GM18520 (cell line): ENCODE results near the gene FGD3.
"Not testable (repeated sequence)": the region's sequence is repeated elsewhere in the genome, so short reads cannot be mapped to it uniquely, and the experiment has no call there.

ENCODE experiments used
- ATAC-seq: cut with Tn5 transposase; IDR thresholded peaks from one replicate; pipeline ENCODE4 v1.9.1; 2021; ENCODE audit not compliant: unreplicated experiment

Gene FGD3

DNA sequence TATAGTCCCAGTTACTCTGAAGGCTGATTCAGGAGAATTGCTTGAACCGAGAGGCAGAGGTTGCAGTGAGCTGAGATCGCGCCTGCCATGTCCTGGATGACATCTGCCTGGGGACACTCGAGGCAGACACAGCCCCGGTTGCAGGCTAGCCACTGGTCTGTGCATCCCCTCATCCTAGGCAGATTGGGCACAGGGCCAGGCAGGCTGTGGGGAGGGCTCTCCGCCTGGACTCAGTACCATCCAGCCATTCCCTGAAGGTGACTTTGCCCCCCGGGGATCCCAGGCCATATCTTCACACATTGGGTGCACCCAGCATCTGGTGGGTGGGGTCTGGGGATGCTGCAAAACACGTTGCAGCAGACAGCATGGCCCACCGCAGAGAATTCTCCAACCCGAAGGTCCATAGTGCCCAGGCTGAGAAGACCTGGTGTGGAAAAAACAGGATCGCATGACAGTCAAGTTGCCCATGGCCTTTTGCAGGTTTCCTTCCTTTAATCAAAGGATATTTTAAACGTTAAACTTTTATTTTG lies 60.3 kb downstream of the FGD3 start:
- ATAC-seq, result no peak

DNA sequence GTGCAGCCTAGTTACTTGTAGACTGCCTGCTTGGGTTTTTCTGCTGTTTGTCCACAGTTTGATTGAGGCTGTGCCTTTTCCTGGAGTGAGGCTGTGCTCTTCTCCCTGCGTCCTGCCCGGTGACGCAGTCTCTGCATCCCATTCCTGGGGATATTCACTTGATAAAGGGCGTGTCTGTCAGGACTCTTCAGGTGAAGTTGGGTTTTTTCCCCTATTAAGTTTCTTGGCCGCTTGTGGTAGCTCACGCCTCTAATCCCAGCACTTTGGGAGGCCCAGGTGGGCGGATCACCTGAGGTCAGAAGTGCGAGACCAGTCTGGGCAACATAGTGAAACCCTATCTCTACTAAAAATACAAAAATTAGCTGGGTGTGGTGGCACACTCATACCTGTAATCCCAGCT lies 61.1 kb downstream of the FGD3 start:
- no peak for ATAC-seq

DNA sequence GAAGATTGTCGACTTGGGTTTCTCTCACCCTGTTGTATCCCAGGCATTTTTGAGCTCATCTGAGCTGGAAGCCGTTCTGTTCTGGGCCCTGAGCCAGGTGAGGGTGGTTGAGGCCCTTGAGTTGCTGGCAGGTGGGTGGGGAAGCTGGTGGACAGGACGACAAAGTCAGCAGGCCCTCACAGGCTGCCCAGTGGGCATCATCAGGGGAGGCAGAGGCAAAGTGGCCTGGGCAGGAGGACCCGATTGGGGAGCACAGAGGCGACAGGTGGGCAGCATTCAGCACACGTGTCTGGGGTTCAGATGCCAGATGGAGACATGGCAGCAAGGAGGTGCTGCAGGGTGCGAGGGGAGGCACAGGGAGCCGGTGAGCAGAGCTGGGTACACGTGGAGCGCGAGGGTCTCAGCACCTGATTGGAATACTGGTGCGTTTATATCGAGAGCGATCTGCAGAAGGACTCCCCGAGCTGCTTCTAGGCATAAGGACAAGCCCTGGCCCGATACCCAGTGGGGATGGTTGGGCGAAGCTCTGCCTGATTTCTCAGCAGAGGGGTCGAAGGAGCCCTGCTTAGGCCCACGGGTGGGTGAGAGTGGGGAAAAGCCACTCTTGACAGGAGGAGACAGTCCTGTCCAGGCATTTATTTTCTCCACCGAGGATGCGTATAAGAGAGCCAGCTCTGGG lies 62.2 kb downstream of the FGD3 start:
- ATAC-seq, result no peak

DNA sequence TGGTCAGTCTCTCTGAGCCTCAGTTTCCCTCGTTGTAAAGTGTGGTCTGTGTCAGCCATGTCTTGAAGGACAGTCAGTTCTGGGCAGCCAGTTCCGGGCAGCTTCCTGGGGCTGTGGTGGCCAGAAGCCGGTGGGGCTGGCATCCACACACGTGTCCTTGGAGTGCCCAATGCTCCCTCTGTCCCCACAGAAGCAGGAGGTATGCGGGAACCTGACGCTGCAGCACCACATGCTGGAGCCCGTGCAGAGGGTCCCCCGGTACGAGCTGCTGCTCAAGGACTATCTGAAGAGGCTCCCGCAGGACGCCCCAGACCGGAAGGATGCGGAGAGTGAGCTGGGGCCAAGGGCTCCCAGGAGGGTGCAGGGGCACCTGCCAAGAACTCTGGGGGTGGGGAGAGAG lies 62.7 kb downstream of the FGD3 start:
- no peak for ATAC-seq

DNA sequence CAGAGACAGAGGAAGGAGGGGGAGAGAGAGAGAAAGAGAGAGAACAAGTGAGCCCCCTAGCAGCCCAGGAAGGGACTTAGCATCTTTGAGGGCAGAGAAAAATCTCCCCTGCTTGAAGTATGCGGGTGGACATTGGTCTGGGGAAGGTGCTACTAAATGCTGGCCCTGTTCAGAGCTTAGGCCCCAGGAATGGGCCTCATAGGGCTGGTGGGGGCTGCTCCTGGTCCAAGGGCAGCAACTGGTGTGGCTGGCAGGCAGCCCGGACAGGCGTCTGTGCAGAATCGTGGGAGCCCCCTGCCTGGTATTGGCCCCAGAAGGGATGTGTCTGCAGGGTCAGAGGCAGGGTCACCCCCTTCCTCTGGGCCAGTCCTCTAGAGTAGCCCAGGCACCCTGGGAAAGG lies 63.4 kb downstream of the FGD3 start:
- no peak for ATAC-seq

DNA sequence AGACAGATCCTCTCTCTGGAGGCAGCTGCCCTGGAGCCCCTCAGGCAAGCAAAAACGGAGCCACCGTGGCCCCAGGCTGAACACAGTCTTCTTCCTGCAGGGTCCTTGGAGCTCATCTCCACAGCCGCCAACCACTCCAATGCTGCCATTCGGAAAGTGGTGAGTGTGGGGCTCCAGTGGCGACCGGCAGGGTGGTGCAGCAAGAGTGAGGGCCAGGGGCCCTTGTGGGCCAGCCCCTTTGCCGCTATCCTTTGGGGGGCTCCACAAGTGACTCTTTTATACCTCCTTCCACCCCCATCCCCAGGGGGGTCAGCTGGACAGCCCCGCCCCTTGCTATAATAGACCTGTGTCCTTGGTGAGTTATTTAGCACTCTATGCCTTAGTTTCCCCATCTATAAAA lies 63.8 kb downstream of the FGD3 start:
- ATAC-seq, result no peak

DNA sequence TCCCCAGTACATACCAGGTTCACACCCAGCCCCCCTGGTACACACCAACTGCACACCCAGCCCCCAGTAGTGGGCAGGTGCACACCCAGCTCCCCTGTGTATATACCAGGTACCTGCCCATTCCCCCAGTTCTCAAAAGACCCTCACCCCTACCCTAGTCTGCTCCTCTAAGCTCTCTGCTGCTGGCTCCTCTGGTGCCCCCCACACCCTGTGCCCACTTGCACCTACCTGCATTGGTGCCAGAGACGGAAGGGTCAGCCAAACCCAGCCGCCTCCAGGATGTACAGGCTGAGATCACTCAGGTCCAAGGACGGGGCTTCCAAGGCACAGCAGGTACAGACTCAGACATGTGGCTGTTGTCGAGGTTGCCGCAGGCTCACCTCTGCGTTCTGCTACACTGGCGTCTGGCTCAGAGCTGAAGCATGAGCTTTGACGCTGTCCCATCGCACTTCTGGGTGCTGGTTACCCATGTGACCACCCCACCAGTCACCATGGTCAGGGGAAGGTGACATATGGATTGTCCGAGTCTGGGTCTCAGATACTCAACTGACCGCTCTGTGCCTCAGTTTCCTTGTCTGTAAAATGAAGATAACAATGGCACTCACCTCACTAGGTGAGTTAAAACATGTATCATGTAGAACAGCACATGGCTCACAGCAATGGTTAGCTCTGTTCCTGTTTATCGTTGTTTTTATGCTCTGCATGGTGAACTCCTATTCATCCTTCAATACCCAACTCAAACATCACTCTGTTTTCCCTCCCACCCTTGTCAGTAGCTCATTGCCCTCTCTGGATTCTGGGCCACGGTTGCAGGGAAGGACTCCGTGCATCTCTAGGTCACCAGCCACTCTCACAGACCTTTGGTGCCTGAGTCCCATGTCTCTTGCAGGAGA lies 65.9 kb downstream of the FGD3 start:
- no peak for ATAC-seq

DNA sequence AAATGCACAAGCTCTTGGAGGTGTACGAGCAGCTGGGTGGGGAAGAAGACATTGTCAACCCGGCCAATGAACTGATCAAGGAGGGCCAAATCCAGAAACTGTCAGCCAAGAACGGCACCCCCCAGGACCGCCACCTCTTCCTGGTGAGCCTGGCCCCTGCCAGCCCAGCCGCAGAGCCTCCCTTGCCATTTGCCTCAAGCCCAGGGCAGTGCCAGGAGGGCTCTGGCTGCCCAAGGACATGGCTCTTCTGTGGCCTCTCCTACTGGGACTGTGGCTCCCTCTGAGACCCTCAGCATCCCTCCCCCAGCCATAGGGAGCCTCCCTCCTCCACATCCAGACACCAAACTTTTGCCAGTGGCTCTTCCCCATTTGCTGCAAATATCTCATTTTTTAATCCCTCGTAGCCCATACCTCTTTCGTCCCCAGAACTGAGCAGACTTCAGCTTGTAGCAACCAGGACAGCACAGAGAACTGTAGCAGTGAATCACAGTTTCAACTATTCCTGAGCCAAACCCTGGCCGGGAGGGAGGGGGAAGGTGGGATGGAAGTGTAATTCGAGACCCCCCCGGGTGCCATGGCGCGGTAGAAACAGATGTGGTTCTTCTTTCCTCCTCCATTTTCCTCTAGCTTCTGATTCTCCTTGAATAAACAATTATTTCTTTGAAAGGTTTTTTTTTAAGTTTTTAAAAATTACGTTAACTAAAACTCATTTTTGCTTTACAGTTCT lies 66.7 kb downstream of the FGD3 start:
- no peak for ATAC-seq

DNA sequence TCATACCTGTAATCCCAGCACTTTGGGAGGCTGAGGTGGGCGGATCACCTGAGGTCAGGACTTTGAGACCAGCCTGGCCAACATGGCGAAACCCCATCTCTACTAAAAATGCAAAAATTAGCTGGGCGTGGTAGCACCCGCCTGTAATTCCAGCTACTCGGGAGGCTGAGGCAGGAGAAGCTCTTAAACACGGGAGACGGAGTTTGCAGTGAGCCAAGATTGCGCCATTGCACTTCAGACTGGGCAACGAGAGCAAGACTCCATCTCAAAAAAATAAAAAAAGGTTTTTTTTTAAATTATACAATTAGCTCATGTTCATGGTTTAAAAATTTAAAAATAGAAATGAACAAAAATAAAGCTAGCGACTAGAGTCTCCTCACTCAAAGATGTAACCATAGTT lies 67.9 kb downstream of the FGD3 start:
- not testable (repeated sequence) for ATAC-seq

DNA sequence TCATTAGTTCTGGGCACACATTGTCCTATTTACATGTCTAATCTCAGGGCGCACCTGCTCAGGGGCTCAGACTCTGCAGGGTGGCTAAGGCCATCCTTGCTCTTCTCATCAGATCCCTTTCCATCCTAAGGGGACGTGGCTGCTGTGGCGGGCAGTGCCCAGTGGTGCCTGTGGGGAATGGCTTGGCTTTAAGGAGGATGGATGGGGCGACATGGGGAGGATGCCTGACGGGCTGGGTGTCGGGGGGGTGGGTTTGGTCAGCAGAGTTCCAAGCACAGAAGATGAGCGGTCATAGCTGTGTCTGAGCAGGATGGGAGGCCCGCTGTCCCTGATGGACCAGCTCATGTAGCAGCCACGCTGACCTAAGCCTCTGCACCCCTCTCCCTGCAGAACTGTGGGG lies 70.3 kb downstream of the FGD3 start:
- no peak for ATAC-seq

DNA sequence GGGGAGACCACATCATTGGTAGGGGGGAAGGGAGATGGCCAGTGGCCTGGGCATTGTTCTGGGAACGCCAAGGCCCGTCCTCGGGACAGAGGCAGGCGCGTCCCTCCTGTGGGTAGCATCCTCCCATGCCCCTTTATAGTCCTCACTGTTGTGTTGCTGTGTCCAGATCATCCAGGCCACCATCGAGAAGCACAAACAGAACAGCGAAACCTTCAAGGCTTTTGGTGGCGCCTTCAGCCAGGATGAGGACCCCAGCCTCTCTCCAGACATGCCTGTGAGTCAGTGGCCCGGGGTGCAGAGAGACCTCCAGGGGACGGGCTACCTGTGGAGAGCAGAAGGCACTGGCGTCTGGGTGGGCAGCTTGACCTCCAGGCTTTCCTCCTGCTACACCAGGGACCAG lies 72.8 kb downstream of the FGD3 start:
- ATAC-seq, result no peak

DNA sequence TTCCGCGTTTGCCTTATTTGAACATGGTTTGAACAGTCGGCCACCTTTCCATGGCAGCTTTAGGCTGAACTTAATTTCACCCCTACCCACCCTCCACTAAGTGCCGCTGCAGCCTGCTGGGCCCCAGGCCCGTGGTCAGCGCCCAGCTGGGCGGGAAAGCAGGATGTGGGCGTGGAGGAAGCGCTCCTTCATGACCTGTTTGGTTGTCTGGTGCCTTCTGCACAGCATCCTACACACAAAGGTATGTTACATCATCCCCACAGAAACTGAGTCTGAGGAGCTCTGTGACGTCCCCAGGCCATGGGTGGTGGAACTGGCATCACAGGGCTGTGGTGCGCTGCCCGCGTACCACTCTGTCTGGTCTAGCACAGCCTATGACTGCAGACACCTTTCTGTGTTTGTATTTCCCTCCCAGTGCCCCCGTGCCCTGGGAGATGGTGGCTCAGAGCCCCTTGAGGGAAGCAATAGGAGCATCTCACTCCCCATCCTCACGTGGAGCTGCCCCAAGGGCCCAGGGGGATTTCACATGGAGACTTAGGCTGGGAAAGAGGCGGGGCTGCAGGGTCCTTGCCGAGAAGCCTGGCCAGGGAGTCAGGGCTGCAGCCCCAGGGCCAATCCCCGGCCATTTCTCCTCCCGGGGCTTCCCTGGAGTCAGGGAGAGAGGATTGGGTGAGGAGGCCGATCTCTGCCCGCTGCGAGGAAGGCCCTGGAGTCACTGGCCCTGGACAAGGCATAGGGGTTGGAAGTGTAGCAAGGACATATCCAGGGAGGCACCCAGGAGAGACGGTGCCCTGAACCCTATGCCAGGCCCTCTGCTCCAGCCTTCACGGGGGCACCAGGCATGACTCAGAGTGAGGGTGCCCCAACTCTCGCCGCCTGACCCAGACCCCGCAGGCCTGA lies 73.7 kb downstream of the FGD3 start:
- ATAC-seq, result no peak

DNA sequence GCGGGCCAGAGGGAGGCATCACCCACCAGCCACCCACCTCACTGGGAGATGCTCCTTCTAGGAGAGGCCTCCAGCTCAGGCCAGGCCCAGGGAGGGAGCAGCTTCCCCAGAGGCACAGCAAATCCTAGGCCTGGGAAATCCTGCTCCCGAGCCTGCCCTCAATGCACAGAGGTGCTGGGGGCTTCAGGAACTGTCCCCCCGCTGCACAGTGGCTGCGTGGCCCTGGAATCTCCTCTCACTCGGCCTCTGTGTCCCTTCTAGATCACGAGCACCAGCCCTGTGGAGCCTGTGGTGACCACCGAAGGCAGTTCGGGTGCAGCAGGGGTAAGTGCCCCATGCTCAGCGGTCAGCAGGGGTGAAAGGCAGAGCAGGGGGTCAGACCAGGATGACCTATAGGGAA lies 74.7 kb downstream of the FGD3 start:
- ATAC-seq, result no peak

DNA sequence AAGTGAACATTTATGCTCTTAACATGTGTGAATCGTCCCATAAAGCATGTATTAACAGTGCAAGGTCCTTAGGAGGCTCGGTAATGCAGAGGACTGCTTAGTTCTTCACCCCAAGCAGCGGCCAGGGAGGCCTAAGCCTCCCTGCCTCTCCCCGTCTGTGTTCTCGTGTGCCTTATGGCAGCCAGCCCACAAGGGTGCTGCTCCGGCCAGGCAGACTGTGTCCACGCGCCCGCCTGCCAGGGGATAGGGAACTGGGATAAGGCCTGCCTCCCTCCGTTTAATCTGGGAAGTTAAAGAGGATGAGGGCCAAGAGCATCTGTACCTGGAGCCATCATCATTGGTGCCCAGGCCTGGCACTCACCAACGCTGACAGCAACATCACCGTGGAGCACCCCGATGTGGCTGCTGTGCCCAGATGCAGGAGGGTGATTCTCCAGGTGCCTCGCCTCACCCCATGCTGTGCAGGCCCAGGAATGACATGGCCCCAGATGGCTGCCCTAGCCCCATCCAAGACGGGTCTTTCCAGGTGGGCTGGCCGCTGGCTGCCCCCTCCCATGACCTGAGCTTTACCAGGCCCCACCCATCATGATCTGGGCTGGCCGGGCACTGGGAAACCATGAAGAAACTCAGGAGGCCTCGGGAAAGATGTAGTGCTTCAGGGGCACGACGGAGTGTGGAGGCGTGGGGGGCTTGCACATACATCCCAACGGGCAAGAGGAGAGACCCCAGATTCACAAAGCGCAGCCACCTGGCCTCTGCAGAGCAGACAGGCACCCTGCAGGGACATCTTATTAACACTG lies 75.6 kb downstream of the FGD3 start:
- no peak for ATAC-seq

DNA sequence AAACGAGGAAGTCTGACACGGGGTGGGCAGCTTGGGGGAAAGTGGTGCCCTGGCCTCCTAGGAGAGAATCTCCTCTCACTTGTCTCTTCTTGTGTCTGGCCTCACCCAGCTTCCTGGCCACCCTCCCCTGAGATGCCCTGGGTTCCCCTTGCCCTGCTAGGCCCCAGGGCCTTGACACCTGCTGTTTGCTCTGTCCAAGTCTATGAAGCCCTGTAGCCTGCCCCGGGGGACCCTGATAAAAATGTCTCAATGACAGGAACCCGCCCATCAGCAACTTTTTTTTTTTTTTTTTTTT lies 76.1 kb downstream of the FGD3 start:
- no peak for ATAC-seq

DNA sequence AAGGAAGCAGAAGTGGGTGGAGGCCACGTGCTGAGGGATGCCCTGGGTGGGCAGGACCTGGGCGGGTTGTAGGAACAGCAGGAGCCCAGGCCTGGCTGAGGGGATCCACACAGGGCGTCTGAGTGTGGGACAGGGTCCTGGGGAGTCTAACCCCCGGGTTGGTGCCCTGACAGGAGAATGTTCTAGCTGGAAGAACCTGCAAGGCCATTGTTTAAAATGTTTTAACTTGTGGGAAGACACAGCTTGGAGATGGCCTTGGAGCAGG lies 77.3 kb downstream of the FGD3 start:
- no peak for ATAC-seq

DNA sequence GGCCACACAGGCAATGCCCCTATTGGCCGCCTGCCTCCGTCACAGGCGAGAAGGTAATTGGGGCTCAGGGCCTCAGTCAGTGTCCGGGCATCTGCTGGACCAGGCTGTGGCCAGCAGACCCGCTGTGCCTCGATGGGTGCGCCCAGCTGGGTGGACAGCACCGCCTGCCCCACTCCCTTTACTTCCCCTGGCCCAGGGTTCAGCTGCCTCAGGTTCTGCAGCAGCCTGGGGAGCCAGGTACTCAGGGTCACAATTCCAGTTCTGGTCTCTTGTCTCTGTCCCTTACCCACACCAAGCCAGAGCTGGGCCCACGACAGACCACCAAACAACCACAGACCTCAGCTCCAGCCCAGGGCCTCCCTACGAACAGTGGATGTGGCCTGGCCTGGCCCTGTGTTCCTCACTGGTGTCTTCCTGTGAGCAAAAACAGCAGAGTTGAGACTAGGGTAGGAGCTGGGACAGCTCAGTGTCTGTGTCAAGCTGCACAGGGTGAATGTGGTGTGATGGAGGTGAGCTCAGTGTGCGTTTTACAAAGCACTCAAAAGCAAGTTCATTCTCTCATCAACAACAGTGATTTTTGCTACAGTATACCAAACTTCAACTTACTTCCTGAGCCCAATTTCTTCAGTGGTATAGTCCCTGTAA lies 77.8 kb downstream of the FGD3 start:
- ATAC-seq, result no peak

DNA sequence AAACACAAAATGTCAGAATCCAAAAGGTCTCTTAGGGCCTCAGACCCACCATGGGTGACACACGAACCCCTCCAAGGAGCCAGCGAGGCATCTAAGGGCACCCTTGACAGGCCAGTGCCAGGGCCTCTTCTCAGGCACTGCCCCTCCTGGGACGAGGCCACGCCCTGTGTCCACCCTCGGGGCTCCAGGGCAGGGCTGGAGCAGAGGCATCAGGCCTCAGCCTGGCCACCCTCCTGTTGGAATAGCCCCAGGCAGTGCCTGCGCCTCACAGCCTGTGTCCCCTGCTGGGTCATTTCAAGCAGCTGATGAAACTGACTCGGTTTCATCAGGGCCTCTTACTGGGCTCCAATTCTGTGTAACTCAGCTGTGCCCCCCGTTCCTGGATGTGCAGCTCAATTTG lies 78.4 kb downstream of the FGD3 start:
- ATAC-seq, result no peak

DNA sequence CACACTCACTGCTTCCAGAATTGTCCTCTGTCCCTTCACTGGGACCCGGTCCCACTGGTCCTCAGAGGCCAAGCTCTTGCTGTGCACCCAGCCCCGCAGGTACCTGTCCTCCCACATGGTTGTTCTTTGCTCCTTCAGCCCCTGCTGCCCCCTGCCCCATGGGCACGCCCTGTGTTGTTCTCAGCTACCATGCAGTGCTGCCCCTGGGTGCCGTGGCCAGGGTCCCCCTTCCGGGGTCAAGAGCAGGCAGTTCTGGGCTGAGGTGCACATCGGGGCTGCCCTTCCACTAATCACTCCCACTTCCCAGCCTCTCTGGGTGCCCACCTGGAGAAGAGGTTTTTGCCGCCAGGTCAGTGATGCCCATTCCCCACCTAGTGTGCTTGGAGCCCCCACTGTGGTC lies 79.3 kb downstream of the FGD3 start:
- no peak for ATAC-seq

DNA sequence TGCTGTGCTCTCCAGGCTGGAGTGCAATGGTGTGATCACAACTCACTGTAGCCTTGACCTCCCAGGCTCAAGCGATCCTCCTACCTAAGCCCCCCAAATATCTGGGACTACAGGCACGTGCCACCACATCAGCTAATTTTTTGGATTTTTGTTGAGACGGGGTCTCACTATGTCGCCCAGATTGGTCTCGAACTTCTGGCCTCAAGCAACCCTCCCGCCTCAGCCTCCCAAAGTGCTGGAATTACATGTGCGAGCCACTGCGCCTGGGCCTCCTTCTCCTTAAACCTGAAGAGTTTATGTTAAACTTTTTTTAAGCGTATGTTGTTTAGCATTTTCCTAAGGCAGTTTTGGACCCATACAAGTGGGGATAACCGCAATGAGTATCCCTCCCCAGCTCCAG lies 80.4 kb downstream of the FGD3 start:
- ATAC-seq, result no peak
